Tibial nerve (tissue), 4 donors: Measurements from ENCODE around the gene TPP2. TPM values are rescaled to one million over a fixed set of nuclear protein-coding genes. Genes with fewer than 3 reads are reported as not detected.
A peak's percentile ranks its signal among the peaks of the same experiment; 100 is the strongest.

Experiments
- DNase-seq, 2 donors: peaks; one replicate each; pipeline ENCODE4 v3.0.0-alpha.2; 2019; ENCODE audit warnings: low spot score in 2 of 2
- H3K27ac ChIP-seq, 4 donors: fragments of 200-600 bp; sonication (generic) in 3 of 4; one replicate each; pipeline ENCODE4 v1.5.1; 2017 to 2019; ENCODE audit warnings: mild to moderate bottlenecking in 1 of 4
- H3K27me3 ChIP-seq, 2 donors: fragments of 200-600 bp; sonication (generic) in 1 of 2; one replicate each; pipeline versions ENCODE4 v1.5.1 to v1.6.0; 2017 to 2019
- H3K36me3 ChIP-seq, 3 donors: fragments of 200-600 bp; sonication (generic); one replicate each; pipeline ENCODE4 v1.5.1; 2018 to 2019
- H3K4me1 ChIP-seq, 4 donors: fragments of 200-600 bp; sonication (generic) in 3 of 4; one replicate each; pipeline ENCODE4 v1.5.1; 2017 to 2019
- H3K4me3 ChIP-seq, 4 donors: fragments of 200-600 bp; sonication (generic) in 3 of 4; one replicate each; pipeline ENCODE4 v1.5.1; 2017 to 2019; ENCODE audit warnings: mild to moderate bottlenecking in 1 of 4, moderate library complexity in 1 of 4
- H3K9me3 ChIP-seq, 4 donors: fragments of 200-600 bp; sonication (generic) in 3 of 4; one replicate each; pipeline ENCODE4 v1.5.1; 2017 to 2019
- EP300 ChIP-seq, 2 donors: sonication (generic); formaldehyde crosslinking; IDR thresholded peaks; one replicate each; pipeline ENCODE4 v1.6.1; 2017; ENCODE audit warnings: antibody characterized with exemption in 2 of 2, mild to moderate bottlenecking in 1 of 2
- POLR2A ChIP-seq, 2 donors: fragments of 450-650 bp; IDR thresholded peaks; one replicate each; pipeline ENCODE4 v1.6.1; 2017; ENCODE audit warnings: antibody characterized with exemption in 2 of 2, mild to moderate bottlenecking in 2 of 2, moderate library complexity in 2 of 2
- WGBS, 2 donors: methylation state at CpG; one replicate each; pipeline ENCODE4 v1.1.5; 2018; 5-methylcytosine and 5-hydroxymethylcytosine counted together
- total RNA-seq, 4 donors: library from RNA; depleted of rRNA; stranded (reverse); fragments of >200 nt; gene quantifications; one replicate each; pipeline ENCODE4 v1.1.0, GENCODE V29; 2016
- TF ChIP-seq, protein P1 (sequence below), 5 experiments: fragments of 200-600 bp in 3 of 5; fragments of 450-650 bp in 2 of 5; sonication (generic) in 3 of 5; IDR thresholded peaks; one replicate each; pipeline ENCODE4 v1.5.1; 2016 to 2019; ENCODE audit warnings: antibody characterized with exemption in 5 of 5, mild to moderate bottlenecking in 3 of 5, moderate library complexity in 2 of 5

The TPP2 gene
- total RNA-seq, 4 donors from 2014 or later: 37.8 to 47.5 (median 43.9) TPM

DNA sequence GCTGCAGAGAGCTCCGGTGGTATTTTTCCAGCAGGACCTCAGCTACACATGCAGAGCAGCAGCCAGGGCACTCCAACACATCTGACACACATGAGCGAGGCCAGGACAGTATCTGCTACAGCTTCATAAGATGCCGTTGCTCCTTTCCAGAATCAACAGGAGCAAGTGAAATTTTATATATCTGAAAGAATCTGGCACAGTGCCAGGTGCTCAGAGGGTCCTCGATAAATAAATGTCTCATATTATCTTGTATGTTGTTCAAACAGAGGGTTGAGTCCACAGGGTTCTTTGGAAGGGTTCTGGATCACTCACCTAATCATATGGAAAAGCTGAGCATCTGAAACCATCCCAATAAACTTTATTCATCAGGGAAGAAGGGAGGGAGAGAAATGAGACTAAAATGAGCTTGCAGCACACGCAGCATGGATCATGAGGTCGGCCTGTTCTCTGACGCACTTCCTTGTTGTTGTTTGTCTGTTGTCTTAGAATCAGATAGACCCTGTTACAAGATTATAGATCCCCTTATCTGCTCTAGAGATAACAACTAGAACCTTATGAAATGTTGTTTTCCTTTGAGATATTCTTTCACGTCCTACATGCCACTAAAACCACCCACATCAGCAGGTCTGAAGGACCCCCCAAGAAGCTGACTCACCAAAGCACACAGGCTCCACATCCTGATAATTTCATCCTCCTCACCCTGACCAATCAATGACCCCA, 101.3 kb downstream of the TPP2 start:
- no peak for DNase-seq
- peaks cover 0 to 23% of the 10 kb centered on the region in 2 donors for H3K27me3 ChIP-seq
- H3K9me3 ChIP-seq: peaks cover 0 to 12% (median 0%) of the 10 kb centered on the region in 4 donors
- WGBS, 2 donors: 80 to 86% methylated on average over 8 of the region's 8 CpGs
- peaks cover 0 to 16% (median 0%) of the 10 kb centered on the region in 4 donors for H3K4me1 ChIP-seq
- no peaks in the 10 kb centered on the region for H3K36me3 ChIP-seq
- no peak overlapping the region for H3K4me3 ChIP-seq
- no peak overlapping the region for H3K27ac ChIP-seq
- TF ChIP-seq, protein P1, sequence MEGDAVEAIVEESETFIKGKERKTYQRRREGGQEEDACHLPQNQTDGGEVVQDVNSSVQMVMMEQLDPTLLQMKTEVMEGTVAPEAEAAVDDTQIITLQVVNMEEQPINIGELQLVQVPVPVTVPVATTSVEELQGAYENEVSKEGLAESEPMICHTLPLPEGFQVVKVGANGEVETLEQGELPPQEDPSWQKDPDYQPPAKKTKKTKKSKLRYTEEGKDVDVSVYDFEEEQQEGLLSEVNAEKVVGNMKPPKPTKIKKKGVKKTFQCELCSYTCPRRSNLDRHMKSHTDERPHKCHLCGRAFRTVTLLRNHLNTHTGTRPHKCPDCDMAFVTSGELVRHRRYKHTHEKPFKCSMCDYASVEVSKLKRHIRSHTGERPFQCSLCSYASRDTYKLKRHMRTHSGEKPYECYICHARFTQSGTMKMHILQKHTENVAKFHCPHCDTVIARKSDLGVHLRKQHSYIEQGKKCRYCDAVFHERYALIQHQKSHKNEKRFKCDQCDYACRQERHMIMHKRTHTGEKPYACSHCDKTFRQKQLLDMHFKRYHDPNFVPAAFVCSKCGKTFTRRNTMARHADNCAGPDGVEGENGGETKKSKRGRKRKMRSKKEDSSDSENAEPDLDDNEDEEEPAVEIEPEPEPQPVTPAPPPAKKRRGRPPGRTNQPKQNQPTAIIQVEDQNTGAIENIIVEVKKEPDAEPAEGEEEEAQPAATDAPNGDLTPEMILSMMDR (IDR thresholded peaks at IDR 0.05): no peak
- TF ChIP-seq EP300 (IDR thresholded peaks at IDR 0.05) (no peak), POLR2A (IDR thresholded peaks at IDR 0.05) (no peak)

DNA sequence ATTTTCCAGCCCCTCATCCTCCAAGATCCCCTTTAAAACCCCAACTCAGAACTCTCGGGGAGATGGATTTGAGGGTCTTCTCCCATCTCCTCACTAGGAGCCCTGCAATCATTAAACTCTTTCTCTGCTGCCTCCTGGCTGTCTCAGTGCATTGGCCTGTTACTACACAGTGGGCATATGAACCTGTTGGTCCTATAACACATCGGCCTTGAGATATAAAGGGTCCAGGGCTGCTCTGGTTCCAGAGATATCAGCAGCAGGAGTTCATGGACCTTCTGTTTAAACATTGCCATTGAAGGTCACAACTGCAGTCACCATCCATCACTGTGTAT, 101.8 kb downstream of the TPP2 start:
- Histone ChIP-seq H3K4me1 (peaks cover 0 to 16% (median 0%) of the 10 kb centered on the region in 4 donors), H3K27ac (no peak overlapping the region), H3K36me3 (no peaks in the 10 kb centered on the region), H3K27me3 (peaks cover 0 to 18% of the 10 kb centered on the region in 2 donors), H3K4me3 (no peak overlapping the region), H3K9me3 (peaks cover 0 to 12% (median 0%) of the 10 kb centered on the region in 4 donors)
- 93 to 100% methylated on average over 2 of the region's 2 CpGs for WGBS, 2 donors
- no peak for DNase-seq
- TF ChIP-seq, protein P1 (IDR thresholded peaks at IDR 0.05): no peak
- TF ChIP-seq EP300 (IDR thresholded peaks at IDR 0.05) (no peak), POLR2A (IDR thresholded peaks at IDR 0.05) (no peak)

DNA sequence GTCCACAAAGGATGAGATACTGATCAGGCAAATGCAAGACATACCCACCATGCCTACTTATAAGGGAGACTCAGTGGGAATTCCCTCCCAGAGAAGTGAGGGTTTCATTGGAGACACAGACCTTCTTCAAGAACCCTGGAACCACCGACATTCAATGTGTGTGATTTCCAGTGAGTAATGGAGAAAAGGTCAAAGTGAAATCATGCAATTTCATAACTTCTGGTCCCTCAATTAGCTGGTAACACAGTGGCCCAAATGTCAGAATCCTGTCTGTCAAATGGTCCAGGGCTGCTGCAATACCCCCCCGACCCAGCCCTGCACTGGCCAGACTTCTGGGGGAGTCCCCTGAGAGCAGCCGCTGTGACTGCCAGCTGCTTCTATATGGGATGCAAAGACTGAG, 102.7 kb downstream of the TPP2 start:
- H3K27ac ChIP-seq: no peak overlapping the region

DNA sequence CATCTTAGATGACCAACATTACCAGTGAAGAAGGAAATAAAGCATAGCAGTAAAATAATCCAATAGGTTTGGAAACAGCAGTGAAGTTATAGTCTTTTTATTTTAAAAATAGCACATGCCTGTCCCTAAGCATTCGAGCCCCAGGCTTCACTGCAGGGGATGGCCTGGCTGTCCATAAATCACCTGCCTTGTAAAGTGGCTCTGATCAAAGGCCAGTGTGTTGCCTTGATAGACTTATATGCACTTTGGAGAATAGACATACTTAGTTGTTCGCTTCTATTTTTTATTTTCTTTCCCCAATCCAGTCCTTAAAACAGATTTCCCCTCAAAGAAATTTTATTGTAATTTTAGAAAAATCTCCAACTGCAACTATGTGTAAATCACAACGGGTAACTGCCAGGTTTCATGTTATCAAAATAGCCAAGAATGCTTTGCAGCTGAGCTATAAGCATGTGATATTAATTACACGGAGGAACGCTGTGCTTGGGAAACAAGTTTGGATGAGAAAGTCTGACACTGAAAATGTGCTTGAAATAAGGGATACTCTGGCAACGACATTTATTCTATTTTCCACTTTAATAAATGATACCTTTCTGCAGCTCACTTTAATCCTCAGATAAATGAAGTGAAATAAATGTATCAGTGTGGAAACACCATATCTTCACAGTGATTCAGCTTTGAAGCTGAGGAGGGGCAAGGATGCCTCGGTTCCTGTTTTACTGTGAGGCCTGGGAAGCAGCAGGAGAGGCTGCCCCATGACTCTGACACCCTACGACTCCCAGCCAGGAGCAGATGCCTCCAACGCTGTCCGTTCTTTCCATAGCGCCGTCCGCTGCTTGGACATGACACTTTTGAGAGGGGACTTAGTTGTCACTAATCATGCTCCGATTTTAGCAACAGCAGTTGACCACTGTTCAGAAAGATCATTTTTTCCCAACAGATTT, 103.6 kb downstream of the TPP2 start:
- Histone ChIP-seq H3K27ac (peak overlapping the region in 2 of 4 donors; percentile 43 to 70), H3K27me3 (peaks cover 0 to 5% of the 10 kb centered on the region in 2 donors), H3K4me3 (no peak overlapping the region), H3K9me3 (peaks cover 0 to 12% (median 0%) of the 10 kb centered on the region in 4 donors), H3K4me1 (peaks cover 0 to 16% (median 0%) of the 10 kb centered on the region in 4 donors), H3K36me3 (no peaks in the 10 kb centered on the region)
- DNase-seq: no peak
- 61 to 63% methylated on average over 14 of the region's 14 CpGs for WGBS, 2 donors
- TF ChIP-seq, protein P1 (IDR thresholded peaks at IDR 0.05): no peak
- peak in 1 of 2 donors; percentile 54 for TF ChIP-seq EP300 (IDR thresholded peaks at IDR 0.05)
- no peak for TF ChIP-seq POLR2A (IDR thresholded peaks at IDR 0.05)

More for the DNA sequence above, 102.7 kb downstream of the TPP2 start:
- Histone ChIP-seq H3K9me3 (peaks cover 0 to 12% (median 0%) of the 10 kb centered on the region in 4 donors), H3K4me3 (no peak overlapping the region), H3K4me1 (peaks cover 0 to 16% (median 0%) of the 10 kb centered on the region in 4 donors), H3K27me3 (peaks cover 0 to 12% of the 10 kb centered on the region in 2 donors), H3K36me3 (no peaks in the 10 kb centered on the region)
- WGBS, 2 donors: 53 to 61% methylated on average over 3 of the region's 3 CpGs
- TF ChIP-seq EP300 (IDR thresholded peaks at IDR 0.05): no peak
- TF ChIP-seq, protein P1 (IDR thresholded peaks at IDR 0.05): no peak
- TF ChIP-seq POLR2A (IDR thresholded peaks at IDR 0.05): no peak
- no peak for DNase-seq
